ENCODE results near the gene ASXL2.

Gene ASXL2

GRCh38 chr2:25787020-25787419, 91.3 kb downstream of the ASXL2 start:
- no peak overlapping the region for H3K4me3 ChIP-seq (ENCODE audit: control insufficient read depth, low read depth, low read length)
- DNase-seq (ENCODE audit: low read depth): no peak
- TF ChIP-seq CTCF (IDR thresholded peaks at IDR 0.05; ENCODE audit: control insufficient read depth, insufficient read depth, low read depth, low read length, missing control alignments): no peak

GRCh38 chr2:25784404-25784803, 93.9 kb downstream of the ASXL2 start:
- TF ChIP-seq CTCF (IDR thresholded peaks at IDR 0.05; ENCODE audit: control insufficient read depth, insufficient read depth, low read depth, low read length, missing control alignments): no peak
- DNase-seq (ENCODE audit: low read depth): no peak

GRCh38 chr2:25777077-25777476, 101.2 kb downstream of the ASXL2 start:
- no peak overlapping the region for H3K4me3 ChIP-seq (ENCODE audit: control insufficient read depth, low read depth, low read length)
- DNase-seq (ENCODE audit: low read depth): no peak
- no peak for TF ChIP-seq CTCF (IDR thresholded peaks at IDR 0.05; ENCODE audit: control insufficient read depth, insufficient read depth, low read depth, low read length, missing control alignments)

More at GRCh38 chr2:25784404-25784803, 93.9 kb downstream of the ASXL2 start:
- H3K4me3 ChIP-seq (ENCODE audit: control insufficient read depth, low read depth, low read length): no peak overlapping the region

GRCh38 chr2:25772078-25772477, 106.2 kb downstream of the ASXL2 start:
- DNase-seq (ENCODE audit: low read depth): no peak
- no peak for TF ChIP-seq CTCF (IDR thresholded peaks at IDR 0.05; ENCODE audit: control insufficient read depth, insufficient read depth, low read depth, low read length, missing control alignments)
- no peak overlapping the region for H3K4me3 ChIP-seq (ENCODE audit: control insufficient read depth, low read depth, low read length)

GRCh38 chr2:25763575-25763974, 114.7 kb downstream of the ASXL2 start:
- no peak for TF ChIP-seq CTCF (IDR thresholded peaks at IDR 0.05; ENCODE audit: control insufficient read depth, insufficient read depth, low read depth, low read length, missing control alignments)
- no peak overlapping the region for H3K4me3 ChIP-seq (ENCODE audit: control insufficient read depth, low read depth, low read length)
- no peak for DNase-seq (ENCODE audit: low read depth)

- TF ChIP-seq CTCF (IDR thresholded peaks at IDR 0.05; ENCODE audit: control insufficient read depth, insufficient read depth, low read depth, low read length, missing control alignments): no peak
- DNase-seq (ENCODE audit: low read depth): no peak
- H3K4me3 ChIP-seq (ENCODE audit: control insufficient read depth, low read depth, low read length): no peak overlapping the region
These were observed 118.0 kb downstream of the ASXL2 start for GRCh38 chr2:25760297-25760696.

- no peak for DNase-seq (ENCODE audit: low read depth)
- no peak for TF ChIP-seq CTCF (IDR thresholded peaks at IDR 0.05; ENCODE audit: control insufficient read depth, insufficient read depth, low read depth, low read length, missing control alignments)
- no peak overlapping the region for H3K4me3 ChIP-seq (ENCODE audit: control insufficient read depth, low read depth, low read length)
These were observed 119.9 kb downstream of the ASXL2 start for GRCh38 chr2:25758348-25758747.

All from AG09309 (cell line).